HG03469 (cell line): Measurements from ENCODE around the gene COPB1.
"Not testable (repeated sequence)": the region's sequence is repeated elsewhere in the genome, so short reads cannot be mapped to it uniquely, and the experiment has no call there.

Source experiments
- ATAC-seq: cut with Tn5 transposase; IDR thresholded peaks from one replicate; pipeline ENCODE4 v1.9.1; 2021; ENCODE audit warnings: mild to moderate bottlenecking, moderate library complexity, moderate number of reproducible peaks; ENCODE audit not compliant: unreplicated experiment

COPB1 gene, protein sequence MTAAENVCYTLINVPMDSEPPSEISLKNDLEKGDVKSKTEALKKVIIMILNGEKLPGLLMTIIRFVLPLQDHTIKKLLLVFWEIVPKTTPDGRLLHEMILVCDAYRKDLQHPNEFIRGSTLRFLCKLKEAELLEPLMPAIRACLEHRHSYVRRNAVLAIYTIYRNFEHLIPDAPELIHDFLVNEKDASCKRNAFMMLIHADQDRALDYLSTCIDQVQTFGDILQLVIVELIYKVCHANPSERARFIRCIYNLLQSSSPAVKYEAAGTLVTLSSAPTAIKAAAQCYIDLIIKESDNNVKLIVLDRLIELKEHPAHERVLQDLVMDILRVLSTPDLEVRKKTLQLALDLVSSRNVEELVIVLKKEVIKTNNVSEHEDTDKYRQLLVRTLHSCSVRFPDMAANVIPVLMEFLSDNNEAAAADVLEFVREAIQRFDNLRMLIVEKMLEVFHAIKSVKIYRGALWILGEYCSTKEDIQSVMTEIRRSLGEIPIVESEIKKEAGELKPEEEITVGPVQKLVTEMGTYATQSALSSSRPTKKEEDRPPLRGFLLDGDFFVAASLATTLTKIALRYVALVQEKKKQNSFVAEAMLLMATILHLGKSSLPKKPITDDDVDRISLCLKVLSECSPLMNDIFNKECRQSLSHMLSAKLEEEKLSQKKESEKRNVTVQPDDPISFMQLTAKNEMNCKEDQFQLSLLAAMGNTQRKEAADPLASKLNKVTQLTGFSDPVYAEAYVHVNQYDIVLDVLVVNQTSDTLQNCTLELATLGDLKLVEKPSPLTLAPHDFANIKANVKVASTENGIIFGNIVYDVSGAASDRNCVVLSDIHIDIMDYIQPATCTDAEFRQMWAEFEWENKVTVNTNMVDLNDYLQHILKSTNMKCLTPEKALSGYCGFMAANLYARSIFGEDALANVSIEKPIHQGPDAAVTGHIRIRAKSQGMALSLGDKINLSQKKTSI

DNA sequence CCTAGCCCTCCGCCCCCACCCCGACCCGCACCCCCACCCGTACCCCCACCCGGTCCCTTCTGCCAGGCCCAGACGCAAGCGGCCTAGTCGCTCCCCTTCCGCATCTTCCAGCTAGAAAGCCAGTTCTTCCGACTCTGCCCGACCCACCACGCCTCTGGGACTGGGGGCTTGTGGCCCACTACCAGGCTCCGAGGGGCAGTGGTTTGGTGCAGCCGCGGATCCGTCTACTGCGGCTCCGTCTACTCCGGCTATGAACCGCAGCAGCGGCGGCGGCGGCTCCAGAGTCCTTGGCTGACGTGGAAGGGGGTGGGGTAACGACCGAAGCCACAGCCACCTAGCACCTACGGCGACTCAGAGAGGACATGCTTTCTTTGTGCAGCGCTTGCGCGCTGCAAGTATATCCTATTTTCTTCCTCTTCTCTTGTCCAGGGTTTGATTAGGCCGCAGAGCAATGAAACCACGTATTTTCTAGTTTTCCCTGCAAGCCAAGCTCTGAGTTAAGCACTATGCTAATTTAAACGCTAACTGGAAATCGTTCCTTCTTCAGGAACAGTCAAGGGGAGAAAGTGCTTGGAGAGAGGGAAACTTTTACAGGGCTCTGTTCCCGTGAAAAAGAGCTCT lies at the start of gene COPB1:
Gene COPB1, minus strand, starts transcription at position 252 of the 621 bp plus-strand sequence. CDS start 883 bp downstream, outside the sequence.
- ATAC-seq = peak; percentile 76

DNA sequence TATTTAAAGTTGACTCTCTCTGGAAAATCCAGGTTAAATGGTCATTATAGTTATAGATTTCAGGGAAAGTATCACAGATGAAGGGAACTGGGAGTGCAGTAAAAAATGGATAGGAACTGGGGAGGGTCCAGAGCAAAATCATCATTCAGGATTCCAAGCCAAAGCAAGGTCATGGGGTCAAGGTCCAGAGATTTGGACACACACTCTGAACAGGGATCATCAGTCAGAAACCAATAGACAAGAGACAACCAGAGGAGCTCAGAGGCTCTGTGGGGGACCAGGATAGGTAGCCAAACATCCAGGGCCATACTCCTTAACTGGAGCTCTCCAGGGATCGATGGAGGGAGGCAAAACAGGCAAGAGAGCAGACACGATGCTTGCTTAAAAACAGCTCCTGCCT lies 47.8 kb upstream of the COPB1 start:
- ATAC-seq = no peak

DNA sequence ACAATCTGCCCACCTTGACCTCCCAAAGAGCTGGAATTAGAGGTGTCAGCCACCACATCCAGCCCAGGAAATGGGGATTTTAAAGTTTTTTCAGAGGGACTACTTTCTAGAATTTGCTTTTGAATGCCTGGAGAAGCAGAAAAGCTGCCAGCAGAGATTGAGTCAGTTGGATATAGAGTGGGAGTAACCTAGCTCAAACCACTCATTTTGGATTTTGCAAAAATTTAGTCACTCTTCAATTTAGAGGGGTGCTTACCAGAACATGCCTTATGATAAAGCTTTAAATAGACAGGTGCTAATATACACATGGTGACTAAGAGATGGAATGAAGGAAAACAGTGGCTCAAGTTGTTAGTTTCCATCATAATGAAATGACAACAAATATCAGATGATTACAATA lies 47.1 kb upstream of the COPB1 start:
- no peak for ATAC-seq

DNA sequence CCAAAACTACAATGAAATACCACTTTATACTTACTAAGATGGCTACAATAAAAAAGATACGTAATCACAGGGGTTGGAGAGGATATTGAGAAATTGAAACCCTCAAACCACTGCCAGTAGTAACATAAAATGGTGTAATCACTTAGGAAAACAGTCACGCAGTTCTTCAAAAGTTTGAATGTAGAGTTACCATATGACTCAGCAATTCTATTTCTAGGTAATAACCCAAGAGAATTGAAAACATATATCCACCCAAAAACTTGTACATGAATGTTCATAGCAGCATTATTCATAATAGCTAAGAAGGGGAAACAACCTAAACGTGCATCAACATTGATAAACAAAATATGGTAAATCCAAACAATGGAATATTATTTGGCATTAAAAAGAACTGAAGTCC lies 45.0 kb upstream of the COPB1 start:
- ATAC-seq = peak; percentile 97

DNA sequence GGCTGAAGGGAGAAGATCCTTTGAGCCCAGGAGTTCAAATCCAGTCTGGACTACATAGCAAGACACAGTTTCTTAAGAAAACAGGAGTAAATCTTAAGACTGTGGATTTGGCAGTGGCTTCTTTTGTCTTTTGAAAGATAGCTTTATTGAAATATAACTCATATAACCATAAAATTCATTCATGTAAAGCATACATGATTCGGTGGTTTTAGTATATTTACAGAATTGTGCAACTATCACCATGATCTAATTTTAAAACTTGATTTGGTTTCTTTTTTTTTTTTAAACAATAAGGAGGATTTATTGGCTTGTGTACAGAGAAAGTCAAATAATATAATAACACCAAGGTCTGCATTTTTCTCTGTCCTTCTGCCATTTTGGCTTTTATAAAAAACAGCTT lies 43.6 kb upstream of the COPB1 start:
- ATAC-seq = no peak

DNA sequence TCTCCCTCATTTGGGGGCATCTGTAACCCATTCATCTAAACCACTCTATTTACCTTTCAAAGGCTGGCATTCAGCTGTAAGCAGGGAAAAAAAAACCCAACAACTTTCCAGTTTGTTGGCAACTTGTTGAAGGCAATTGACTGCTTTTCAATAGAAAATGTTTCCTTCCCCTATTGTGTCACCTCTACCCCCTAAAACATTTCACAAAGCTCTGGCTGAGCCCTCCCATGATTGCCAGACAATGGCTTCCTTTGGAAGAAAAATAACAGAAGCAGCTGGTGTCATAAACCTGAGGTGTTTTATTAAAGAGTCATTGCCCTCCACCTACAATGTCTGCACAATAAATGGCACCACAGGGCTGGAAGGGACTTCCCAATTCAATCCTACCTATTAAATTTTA lies 42.7 kb upstream of the COPB1 start:
- no peak for ATAC-seq

DNA sequence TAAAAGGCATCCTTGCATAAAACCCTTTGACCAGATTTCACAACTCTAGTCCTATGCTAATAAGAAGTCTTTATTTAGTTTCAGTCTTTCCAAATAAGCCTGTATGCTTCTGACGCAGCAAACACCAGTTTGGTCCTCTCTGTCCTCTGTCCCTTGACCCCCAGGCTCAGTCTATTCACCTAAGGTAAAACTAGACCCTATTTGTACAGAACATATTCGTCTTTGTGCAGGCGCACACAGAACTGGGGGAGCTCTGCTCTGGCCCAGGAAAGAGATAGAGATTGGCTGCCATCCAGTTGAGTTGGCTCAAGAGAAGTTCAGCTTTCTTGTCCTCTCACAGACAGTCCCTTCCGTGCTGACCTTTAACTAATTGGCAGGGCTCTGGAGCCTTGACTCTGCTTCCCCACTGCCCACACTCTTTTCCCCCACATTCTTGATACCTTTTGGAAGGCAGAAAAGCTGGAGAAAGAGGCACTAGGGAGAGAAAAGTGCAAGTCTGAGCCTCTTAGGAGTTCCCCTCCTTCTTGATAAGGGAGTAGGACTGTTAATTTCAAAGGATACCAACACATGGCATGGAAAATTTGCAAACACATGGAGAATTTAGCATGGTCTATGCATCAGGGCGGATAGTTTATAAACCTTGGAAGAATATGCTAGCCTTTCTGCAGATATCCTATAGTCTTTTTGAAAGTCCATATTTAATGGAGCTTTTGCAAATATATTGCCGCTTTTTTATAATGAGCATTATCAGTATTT lies 41.8 kb upstream of the COPB1 start:
- no peak for ATAC-seq

DNA sequence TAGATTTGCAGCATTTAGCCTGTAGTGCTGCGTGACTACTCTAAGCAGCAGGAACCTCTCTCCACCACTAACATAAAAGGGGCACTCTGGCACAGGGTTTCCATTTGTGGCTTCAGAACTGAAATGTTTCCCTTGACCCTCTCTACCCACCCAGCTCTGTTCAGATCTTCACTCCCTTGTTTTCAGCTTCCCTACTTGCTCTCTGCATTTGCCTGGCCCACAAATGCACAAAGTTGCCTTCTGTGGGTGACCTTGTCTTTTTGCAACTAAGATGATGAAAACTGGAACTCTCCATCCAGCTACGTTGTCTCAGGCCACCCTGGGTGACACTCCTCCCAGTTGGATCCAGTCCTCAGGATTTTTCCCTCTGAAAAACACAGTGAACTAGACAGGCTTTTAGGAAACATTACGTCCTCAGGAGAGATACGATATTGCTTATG lies 40.4 kb upstream of the COPB1 start:
- no peak for ATAC-seq

DNA sequence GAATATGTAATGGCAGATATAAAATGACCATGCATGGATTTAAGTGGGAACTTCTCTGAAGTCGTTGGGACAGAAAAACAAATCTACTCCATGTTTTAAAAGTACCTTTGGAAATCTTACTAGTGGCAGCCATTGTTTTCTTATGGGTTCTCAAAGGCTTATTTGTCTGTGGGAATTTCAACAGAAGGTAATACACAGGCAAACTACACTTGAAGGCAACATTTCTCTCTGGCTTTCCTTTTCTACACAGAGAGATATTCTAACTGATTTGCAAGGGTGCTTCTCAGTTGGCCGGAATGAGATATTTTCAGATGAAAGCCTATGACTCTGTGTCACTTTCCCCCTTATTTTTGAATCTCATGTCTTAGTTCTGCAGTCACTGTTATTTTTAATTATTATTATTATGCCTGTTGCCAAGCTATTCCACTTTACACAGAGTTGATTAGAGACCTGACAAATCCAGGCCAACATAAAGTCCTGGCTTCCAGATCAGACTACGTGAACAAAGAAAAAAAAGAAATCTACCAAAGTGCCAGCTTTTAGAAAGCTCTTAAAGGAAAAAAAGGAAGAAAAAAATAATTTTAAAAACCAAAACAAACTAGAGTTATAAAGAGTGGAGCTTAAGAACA lies 39.4 kb upstream of the COPB1 start:
- no peak for ATAC-seq

DNA sequence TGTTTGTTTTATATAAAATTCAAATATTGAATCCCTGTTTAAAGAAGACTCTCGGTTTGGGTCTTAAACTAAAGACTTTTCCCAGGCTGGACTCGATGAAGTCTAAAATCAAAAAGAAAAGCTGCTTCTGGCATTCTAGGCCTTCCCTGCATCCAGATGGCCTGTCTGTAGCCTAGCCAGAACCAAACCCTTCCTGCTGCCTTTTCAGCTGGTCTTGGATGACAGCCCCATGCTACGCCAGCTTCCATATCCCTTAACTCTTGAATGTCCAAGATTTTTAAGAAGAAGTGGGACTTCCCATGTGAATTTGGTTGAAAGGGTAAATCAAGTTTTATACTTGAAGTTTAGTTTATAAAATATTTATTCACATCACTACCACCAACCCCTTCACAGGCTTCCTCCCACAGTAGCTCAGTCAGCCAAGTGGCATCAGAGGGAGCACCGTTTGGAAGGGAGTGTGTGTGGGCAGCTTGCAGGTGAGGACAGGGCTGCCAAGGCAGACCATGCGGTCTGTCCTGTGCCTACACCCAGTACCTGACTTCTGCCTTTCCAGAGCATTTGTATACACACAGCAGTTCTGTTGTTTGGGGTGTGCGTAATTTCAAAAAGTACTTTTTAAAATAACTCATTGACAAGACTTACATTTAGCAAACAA lies 38.8 kb upstream of the COPB1 start:
- no peak for ATAC-seq

DNA sequence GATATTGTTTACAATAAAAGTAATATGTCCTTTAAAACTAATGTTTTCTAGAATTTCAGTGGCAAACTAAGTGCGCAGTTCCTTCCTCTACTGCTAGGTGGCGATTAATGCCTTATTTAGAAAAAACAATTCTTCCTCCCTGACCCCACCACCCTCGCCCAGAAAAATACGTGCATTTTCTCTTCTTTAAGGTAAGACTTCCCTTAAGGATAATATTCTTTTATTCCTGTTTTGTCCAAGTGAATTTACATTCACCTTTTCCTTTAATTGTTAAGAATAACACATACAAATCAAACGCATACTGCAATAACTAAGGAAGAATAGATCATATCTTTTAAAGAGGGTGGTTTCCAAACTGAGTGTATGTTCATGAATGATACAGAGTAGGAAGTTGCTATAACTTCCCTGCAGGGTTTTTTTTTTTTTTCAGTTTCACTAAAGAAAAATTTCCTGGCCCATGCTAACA lies 37.6 kb upstream of the COPB1 start:
- ATAC-seq = peak; percentile 41

DNA sequence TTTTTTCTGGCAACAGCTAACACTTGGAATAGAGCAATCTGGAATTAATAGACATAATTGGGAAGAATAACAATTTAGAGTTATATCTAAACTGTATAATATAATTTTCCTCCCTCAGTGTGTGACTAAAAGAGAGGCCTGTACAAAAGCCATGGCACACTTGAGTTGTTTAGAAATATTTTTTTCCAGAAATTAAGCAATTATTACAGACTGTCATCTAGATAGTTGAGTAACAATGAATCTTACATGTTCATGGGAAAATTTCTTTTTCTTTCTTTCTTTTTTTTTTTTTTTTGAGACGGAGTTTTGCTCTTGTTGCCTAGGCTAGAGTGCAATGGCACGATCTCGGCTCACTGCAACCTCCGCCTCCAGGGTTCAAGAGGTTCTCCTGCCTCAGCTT lies 35.6 kb upstream of the COPB1 start:
- not testable (repeated sequence) for ATAC-seq

DNA sequence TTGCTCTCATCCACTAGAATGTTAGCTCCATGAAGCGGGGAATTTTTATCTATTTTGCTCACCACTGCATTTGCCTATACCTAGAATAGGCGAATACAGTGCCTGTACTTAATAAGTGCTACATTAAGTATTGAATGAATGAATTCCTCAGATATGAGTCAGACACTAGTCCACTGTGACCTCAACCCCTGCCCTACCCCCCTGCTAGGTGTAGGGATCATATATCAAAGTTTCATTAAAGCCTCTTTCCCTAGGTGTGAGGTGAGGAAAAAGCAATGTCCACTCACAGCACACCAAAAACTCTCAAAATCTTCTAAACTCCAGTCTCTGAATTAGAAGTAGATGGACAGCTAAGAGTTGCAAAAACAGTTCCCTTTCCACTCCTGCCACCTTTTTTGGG lies 30.3 kb upstream of the COPB1 start:
- ATAC-seq = no peak

DNA sequence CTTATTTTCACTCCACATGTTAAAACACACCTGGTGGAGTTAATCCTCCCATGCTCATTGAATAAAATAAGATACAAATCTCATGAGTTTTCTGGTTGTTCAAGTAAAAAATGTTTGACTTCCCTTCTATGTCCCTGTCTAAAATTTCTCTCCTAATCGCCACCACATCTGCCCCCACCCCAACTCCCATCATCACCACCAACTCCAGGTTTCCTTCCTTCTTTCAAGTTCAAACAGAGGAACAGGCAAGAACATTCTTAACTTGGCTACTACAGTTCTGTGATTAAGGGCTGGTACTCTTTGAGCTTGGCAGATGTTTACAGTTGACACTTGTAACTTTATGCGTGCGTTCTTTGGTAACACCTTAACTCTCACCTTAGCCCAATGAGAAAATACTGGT lies 29.7 kb upstream of the COPB1 start:
- no peak for ATAC-seq

DNA sequence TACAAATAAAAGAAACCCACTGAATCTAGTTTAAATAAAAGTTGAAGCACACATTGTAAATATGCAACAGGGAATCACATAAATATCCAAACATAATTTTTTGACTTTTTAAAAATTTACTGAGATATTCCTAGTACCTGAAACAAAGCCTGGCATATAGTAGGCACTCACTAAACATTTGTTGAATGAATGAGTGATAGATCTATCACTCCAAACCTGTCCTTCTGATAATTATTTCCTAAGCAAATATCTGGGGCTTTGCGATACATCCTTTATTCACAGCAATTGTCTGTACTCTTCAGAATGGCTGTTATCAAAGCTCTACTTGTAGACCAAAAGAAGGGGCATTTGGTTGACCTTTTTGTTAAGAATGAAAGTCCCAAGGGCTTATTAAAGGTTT lies 23.2 kb upstream of the COPB1 start:
- no peak for ATAC-seq

DNA sequence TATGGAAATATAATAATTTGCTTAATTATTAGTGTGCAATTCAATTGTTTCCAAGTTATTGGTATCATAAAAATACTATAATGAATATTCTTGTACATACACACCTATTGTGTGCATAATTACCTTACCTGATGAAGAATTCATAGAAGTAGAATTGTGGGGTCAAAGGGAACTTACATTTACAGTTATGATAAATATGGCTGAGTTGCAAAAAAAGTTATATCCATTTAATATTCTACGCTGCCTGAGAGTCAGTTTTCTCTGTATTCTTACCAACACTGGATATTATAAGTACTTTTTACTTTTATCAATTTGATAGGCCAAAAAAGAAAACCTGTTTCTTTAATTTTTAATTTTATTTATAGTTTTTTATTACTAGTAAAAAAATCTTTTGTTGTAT lies 22.6 kb upstream of the COPB1 start:
- ATAC-seq = no peak

DNA sequence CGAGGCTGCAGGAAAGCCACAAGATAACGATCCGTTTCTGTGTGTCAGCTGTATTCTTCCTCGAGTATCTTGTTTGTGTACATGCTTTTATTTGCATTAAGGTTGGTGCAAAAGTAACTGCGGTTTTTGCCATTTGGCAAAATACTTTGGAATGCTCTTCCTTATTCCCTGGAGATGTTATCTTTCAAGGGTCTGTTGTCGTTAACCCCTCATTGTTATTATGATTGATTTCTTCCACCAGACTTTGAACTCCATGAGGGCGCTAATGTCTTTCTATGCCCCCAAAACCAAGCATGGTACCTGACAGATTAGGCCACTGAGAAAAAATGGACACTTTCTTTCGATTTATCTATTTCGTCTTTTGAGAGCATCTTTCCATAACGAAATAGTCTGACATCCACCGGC lies 21.1 kb upstream of the COPB1 start:
- no peak for ATAC-seq

DNA sequence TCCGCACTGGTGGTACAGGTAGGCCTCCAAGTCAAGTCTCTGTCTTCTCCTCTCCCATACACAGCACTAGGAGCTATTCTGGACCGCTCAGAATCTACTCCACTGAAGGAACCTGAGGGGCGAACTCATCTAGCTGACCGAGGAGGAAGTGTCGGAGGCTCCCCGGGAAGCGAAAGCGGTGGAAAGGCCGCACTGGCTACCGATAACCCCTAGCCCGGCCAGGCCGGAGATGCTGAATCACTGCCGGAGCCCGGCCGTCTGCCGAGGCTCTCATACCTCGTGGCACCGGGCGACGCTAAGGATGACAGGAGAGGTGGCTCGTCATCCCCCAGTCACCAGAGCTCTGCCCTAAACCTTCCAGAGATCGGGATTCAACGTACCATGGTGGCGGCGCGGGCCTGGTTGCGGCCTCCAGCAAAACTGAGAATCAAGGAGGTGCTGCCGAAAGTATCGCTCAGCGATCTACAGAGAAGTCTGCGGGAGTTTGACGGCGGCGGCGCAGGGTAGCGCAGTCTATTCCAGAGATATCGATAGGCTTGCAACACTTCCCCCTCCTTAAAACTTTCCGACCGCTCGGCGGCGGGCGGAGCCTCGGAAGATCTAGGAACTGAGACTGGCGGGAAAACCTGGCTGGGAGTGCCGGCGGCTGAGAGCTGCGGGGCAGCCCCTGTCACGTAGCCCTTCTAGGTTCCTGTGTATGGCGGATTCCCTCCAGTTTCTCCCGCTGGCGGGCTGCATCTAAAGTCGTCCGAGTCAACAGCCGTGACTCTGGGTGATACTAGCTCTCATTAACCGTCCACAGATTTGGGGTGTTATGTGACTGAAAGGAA lies 20.5 kb upstream of the COPB1 start, which contains the start of gene PSMA1:
Gene PSMA1, minus strand, starts transcription at position 470 of the 830 bp plus-strand sequence. Its CDS starts 87 bp downstream, at position 383.
- peak; percentile 84 for ATAC-seq

DNA sequence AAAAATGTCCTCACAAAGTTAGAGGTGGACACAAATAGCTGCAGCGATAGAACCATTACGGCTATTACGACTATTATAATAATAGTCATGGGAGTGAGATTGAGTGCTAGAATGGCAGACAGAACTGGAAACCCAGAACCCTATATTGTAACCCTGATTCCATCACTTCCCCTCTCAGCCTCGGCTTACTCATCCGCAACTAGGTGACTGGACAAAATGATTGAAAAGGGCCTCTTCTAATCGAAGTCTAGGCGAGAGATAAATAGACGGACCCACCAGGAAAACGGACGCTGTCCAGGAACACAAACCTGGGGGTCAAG lies 19.9 kb upstream of the COPB1 start:
- ATAC-seq = no peak
